PC-3 (cell line): ENCODE results near the gene RAPGEF4. TPM values are rescaled to one million over a fixed set of nuclear protein-coding genes. Genes with fewer than 3 reads are reported as not detected.

ENCODE experiments used
- ATAC-seq: fragments of 200-7000 bp; cut with Tn5 transposase; 2 replicates; pipeline ENCODE4 v1.9.1; 2020; ENCODE audit warnings: mild to moderate bottlenecking, moderate library complexity
- BruUV-seq: library from RNA; stranded (reverse); fragments of 400-500 nt; replicated peaks from 2 replicates; lab custom pipeline; 2021; lab: Mats Ljungman, UMichigan
- CTCF ChIA-PET: fragments of 300-600 bp; sonication (Branson Sonifier 250); formaldehyde crosslinking; loops from one replicate; lab custom pipeline; 2022; ENCODE audit warnings: antibody characterized with exemption; lab: Charles Lee
- POLR2A ChIA-PET: fragments of 300-600 bp; sonication (Branson Sonifier 250); formaldehyde crosslinking; loops from one replicate; lab custom pipeline; 2022; ENCODE audit warnings: antibody characterized with exemption; ENCODE audit not compliant: unreplicated experiment; lab: Charles Lee
- DNase-seq: peaks from one replicate; pipeline ENCODE4 v3.0.0-alpha.2; 2015
- H2AFZ ChIP-seq: fragments of 300-600 bp; sonication (generic); 2 replicates; pipeline ENCODE4 v1.6.0; 2016; ENCODE audit warnings: antibody characterized with exemption, low read length
- H3F3A ChIP-seq: fragments of 300-600 bp; sonication (generic); one replicate; pipeline ENCODE4 v1.6.0; 2017; ENCODE audit warnings: antibody characterized with exemption, low read length, control low read depth, mild to moderate bottlenecking; ENCODE audit not compliant: unreplicated experiment
- H3K27ac ChIP-seq: fragments of 300-600 bp; sonication (generic); 2 replicates; pipeline ENCODE4 v1.5.1; 2016; ENCODE audit warnings: mild to moderate bottlenecking, low read length
- H3K27me3 ChIP-seq: fragments of 300-600 bp; sonication (generic); 2 replicates; pipeline ENCODE4 v1.6.1; 2016; ENCODE audit warnings: low read length, mixed read lengths
- H3K36me3 ChIP-seq: fragments of 300-600 bp; sonication (generic); 2 replicates; pipeline ENCODE4 v1.6.1; 2016; ENCODE audit warnings: low read depth, mixed run types, low read length, mixed read lengths
- H3K4me1 ChIP-seq: fragments of 300-600 bp; sonication (generic); 2 replicates; pipeline ENCODE4 v1.5.1; 2016; ENCODE audit warnings: low read length; ENCODE audit not compliant: insufficient read depth
- H3K4me2 ChIP-seq: fragments of 300-600 bp; sonication (generic); 2 replicates; pipeline ENCODE4 v1.6.0; 2016; ENCODE audit warnings: low read length
- H3K4me3 ChIP-seq: fragments of 300-600 bp; sonication (generic); 2 replicates; pipeline ENCODE4 v1.5.1; 2016; ENCODE audit warnings: mild to moderate bottlenecking, low read length, mixed read lengths
- H3K79me2 ChIP-seq: fragments of 300-600 bp; sonication (generic); 2 replicates; pipeline ENCODE4 v1.6.1; 2017; ENCODE audit warnings: low read length, mixed read lengths
- H3K9ac ChIP-seq: fragments of 300-600 bp; sonication (generic); 2 replicates; pipeline ENCODE4 v1.6.0; 2016; ENCODE audit warnings: mild to moderate bottlenecking, low read length
- H3K9me2 ChIP-seq: fragments of 300-600 bp; sonication (generic); replicated peaks from 2 replicates; pipeline ENCODE4 v1.6.1; 2016; ENCODE audit warnings: mixed run types, low read length, mixed read lengths
- H3K9me3 ChIP-seq: fragments of 300-600 bp; sonication (generic); 2 replicates; pipeline ENCODE4 v1.6.1; 2016; ENCODE audit warnings: low read length, mixed read lengths
- H4K20me1 ChIP-seq: fragments of 300-600 bp; sonication (generic); 2 replicates; pipeline ENCODE4 v1.6.1; 2016; ENCODE audit warnings: low read length, mixed read lengths
- CTCF ChIP-seq: fragments of 300-600 bp; sonication (generic); conservative IDR thresholded peaks from 2 replicates; pipeline ENCODE4 v1.5.1; 2017; ENCODE audit warnings: antibody characterized with exemption, low read depth, mild to moderate bottlenecking, low read length
- EZH2 ChIP-seq: fragments of 300-600 bp; sonication (generic); IDR thresholded peaks from one replicate; pipeline ENCODE4 v1.6.1; 2017; ENCODE audit warnings: antibody characterized with exemption, mild to moderate bottlenecking, low read length; ENCODE audit not compliant: unreplicated experiment
- EZH2phosphoT487 ChIP-seq: fragments of 300-600 bp; sonication (generic); IDR thresholded peaks from 2 replicates; pipeline ENCODE4 v1.6.1; 2018; ENCODE audit warnings: mild to moderate bottlenecking, antibody characterized with exemption, low read length, borderline replicate concordance
- intact Hi-C: fragments of 100-400 bp; cut with micrococcal nuclease; formaldehyde crosslinking; loops from 2 replicates; pipeline ENCODE4 v1.9.0; 2023
- total RNA-seq: library from RNA; depleted of rRNA; stranded (reverse); fragments of >200 nt; gene quantifications from 2 replicates; pipeline ENCODE4 v1.2.3, GENCODE V29; 2014

The RAPGEF4 gene
- total RNA-seq, 1 experiment from 2014 or later: 0.87 TPM

GRCh38 chr2:172889768-172890430, 154.3 kb downstream of the RAPGEF4 start:
- H4K20me1 ChIP-seq: no peaks in the 10 kb centered on the region
- TF ChIP-seq CTCF (no peak), EZH2phosphoT487 (no peak), EZH2 (no peak)
- no peaks in the 10 kb centered on the region for H3K9me2 ChIP-seq
- no peak for DNase-seq
- no peak overlapping the region for H3K4me3 ChIP-seq
- intact Hi-C loops: no loop called here
- H3K79me2 ChIP-seq: no peaks in the 10 kb centered on the region
- no peak overlapping the region for H3K9ac ChIP-seq
- ATAC-seq: no peak
- H3K36me3 ChIP-seq: no peaks in the 10 kb centered on the region
- no peaks in the 10 kb centered on the region for H3K4me1 ChIP-seq
- ChIA-PET CTCF (no interaction called here), POLR2A (no interaction called here)
- H3K27me3 ChIP-seq: peaks cover 42% of the 10 kb centered on the region
- H2AFZ ChIP-seq: no peak overlapping the region
- H3F3A ChIP-seq: no peaks in the 10 kb centered on the region
- H3K9me3 ChIP-seq: no peaks in the 10 kb centered on the region
- BruUV-seq: no TSS peak
- H3K27ac ChIP-seq: no peak overlapping the region
- H3K4me2 ChIP-seq: no peak overlapping the region

GRCh38 chr2:172893111-172893510, 157.5 kb downstream of the RAPGEF4 start:
- POLR2A ChIA-PET: no interaction called here
- no peak for ATAC-seq
- no peak overlapping the region for H3K4me3 ChIP-seq
- TF ChIP-seq CTCF (no peak), EZH2 (no peak), EZH2phosphoT487 (no peak)
- H3K36me3 ChIP-seq: no peaks in the 10 kb centered on the region
- H3K79me2 ChIP-seq: no peaks in the 10 kb centered on the region
- H3K4me2 ChIP-seq: no peak overlapping the region
- no peaks in the 10 kb centered on the region for H3K9me2 ChIP-seq
- no peak overlapping the region for H3K9ac ChIP-seq
- peaks cover 68% of the 10 kb centered on the region for H3K27me3 ChIP-seq
- CTCF ChIA-PET: no interaction called here
- H2AFZ ChIP-seq: no peak overlapping the region
- H3F3A ChIP-seq: no peaks in the 10 kb centered on the region
- H4K20me1 ChIP-seq: no peaks in the 10 kb centered on the region
- no peak for DNase-seq
- BruUV-seq: no TSS peak
- intact Hi-C loops: no loop called here
- H3K4me1 ChIP-seq: no peaks in the 10 kb centered on the region
- no peak overlapping the region for H3K27ac ChIP-seq
- no peaks in the 10 kb centered on the region for H3K9me3 ChIP-seq

GRCh38 chr2:172893671-172894070, 158.0 kb downstream of the RAPGEF4 start:
- Histone ChIP-seq H4K20me1 (no peaks in the 10 kb centered on the region), H2AFZ (no peak overlapping the region), H3K9ac (no peak overlapping the region), H3K36me3 (no peaks in the 10 kb centered on the region), H3K27ac (no peak overlapping the region), H3K4me2 (no peak overlapping the region), H3K4me3 (no peak overlapping the region), H3K9me2 (no peaks in the 10 kb centered on the region), H3K79me2 (no peaks in the 10 kb centered on the region), H3F3A (no peaks in the 10 kb centered on the region), H3K27me3 (peaks cover 72% of the 10 kb centered on the region), H3K9me3 (no peaks in the 10 kb centered on the region), H3K4me1 (no peaks in the 10 kb centered on the region)
- intact Hi-C loops: no loop called here
- TF ChIP-seq EZH2: no peak
- ChIA-PET POLR2A (no interaction called here), CTCF (no interaction called here)
- no TSS peak for BruUV-seq
- no peak for ATAC-seq
- no peak for DNase-seq
